GM20431 (cell line): ENCODE data around the gene PRDM16.

Experiments
- in situ Hi-C: fragments of 300-500 bp; cut with MseI, MboI; formaldehyde crosslinking; loops from one replicate; pipeline ENCODE4 v1.15.0; 2020; ENCODE audit warnings: low sequenced_read_pairs; ENCODE audit not compliant: unreplicated experiment

The PRDM16 gene

DNA sequence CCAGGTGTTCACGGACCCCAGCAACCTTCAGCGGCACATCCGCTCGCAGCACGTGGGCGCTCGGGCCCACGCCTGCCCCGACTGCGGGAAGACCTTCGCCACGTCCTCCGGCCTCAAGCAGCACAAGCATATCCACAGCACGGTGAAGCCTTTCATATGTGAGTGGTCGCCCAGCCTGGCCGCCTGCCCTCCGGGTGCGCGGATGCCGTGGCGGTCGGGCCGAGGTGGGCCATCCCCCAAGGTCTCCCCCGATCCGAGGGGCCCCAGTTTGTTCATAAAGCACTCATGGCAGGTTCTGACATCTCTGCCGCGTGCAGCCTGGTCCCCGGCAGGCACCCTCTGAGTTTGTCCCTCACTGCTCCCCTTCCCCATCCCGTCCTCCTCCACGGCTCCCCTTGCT lies 336.5 kb downstream of the PRDM16 start:
- in situ Hi-C loops: no loop called here

DNA sequence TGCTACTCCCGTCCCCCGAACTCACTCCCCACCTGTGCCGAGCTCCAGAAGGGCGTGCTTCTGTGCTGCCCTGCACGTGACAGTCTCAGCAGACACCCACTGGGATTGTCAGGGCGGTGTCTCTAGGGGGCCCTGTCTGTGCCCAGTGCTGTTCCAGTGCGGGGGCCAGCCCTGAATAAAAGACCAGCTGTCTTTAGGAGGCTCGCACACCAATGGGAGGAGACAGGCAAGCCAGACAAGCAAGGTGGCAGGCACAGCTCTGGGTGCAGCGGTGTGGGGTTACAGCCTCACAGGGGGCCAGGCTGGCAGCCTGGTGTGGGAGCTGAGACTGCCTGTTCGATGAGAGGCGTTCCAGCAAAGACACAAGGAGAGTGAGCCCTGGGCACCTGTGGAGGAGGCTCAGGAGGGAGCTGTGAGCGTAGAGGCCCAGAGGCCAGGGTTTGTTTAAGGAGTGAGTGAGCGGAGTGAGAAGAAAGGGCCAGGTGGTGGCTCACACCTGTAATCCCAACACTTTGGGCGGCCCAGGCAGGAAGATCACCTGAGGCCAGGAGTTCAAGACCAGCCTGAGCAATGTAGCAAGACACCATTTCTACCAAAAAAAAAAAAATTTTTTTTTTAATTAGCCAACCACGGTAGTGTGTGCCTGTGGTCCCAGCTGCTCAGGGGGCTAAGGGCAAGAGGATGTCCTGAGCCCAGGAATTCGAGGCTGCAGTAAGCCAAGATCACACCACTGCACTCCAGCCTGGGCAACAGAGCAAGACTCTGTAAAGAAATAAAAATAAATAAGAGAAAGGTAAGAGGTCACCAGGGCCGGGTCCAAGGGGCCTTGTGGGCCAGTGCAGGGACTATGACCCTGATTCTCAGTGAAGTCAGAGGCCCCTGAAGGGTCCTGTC lies 337.2 kb downstream of the PRDM16 start:
- in situ Hi-C loops: no loop called here

DNA sequence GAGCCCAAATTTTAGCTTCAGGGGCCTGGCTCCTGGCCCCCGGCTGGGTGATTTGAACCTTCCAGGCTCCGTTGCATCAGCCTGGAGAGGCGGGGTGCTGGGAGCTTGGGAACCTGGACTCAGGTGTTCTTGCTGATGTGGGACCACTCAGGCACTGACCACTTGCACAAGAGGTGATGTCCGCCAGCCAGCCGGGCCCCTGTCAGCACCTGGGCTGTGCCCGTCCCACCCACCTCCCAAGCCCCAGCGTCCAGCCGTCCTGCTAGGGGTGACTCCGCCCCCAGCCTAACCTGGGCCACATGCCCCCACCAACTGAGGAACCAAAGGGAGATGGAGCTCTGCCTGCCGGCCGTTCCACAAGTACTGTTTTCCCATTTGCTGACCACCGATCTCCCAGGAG lies 338.0 kb downstream of the PRDM16 start:
- in situ Hi-C loops: no loop called here

DNA sequence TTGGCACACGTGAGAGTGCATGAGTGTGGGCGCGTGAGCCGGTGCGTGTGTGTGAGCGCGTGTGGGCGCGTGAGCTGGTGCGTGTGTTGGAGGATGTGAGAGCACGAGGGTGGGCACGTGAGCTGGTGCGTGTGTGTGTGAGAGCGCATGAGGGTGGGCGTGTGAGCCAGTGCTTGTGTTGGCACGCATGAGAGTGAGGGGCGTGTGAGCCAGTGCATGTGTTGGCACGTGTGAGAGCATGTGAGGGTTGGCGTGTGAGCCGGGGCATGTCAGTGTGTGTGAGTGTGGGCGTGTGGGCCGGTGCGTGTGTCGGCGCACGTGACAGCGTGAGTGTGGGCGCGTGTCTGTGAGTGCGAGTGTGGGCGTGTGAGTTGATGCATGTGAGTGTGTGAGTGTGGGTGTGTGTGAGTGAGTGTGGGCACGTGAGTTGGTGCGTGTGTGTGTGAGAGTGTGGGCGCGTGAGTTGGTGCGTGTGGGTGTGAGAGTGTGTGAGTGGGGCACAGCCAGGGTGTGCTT lies 339.8 kb downstream of the PRDM16 start:
- in situ Hi-C loops: no loop called here

DNA sequence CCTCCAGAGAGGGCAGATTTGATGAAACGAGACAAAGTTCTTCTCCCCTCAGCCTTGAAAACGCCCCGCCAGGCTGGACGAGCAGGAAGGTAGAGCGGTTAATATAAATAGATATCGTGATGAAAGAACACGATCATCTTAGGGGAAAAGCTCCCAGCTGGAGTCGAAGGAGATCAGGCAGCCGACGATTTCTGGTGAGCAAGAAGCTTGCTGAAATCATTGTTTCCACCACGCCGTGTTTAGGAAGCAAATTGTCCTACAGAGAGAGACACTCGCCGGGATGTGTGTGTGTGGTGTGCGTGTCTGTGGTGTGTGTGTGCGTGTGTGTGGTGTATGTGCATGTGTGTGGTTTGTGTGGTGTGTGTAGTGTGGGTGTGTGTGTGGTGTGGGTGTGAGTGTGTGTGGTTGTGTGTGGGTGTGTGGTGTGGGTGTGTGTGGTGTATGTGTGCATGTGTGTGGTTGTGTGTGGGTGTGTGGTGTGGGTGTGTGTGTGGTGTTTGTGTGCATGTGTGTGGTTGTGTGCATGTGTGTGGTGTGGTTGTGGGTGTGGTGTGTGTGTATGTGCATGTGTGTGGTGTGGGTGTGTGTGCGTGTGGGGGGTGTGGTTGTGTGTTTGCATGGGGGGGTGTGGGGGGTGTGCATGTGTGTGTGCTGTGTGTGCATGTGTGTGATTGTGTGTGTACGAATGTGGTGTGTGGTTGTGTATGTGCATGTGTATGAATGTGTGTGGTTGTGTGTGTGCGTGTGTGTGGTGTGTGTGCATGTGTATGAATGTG lies 340.6 kb downstream of the PRDM16 start:
- in situ Hi-C loops: no loop called here

DNA sequence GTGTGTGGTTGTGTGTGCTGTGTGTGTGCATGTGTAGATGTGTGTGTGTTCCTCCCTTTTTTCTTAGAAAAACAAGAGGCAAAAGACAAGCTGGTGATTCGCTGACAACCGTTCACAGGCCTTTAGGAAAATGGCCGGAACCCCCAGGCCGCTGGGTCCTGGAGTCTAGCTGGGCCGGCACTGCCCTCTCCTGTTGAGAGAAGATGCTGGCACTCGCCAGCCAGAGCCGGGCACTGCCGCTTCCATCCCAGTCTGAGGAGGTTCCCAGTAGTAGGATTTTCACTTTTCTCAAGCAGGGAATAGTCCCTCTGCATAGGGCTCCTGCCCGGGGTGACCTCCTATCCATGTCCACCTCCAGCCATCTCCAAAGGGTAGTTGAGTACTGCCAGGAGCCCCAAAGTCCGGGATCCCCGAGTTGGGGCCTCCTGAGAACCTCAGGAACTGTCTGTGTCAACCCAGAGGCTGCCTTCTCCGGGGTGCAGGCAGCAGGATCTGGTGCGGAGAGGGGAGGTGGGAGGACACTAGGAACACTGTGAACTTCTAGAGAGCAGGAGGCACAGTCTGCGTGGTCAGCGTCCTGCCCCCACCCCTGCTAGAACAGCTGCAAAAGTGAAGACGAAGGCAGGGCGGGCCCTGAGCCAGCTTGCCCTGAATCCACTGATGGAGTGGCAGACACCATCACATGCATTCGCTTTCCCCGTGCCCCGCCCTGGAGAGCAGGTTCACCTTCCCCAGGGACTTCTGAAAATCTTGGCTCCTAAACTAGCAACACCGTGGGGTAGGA lies 341.3 kb downstream of the PRDM16 start:
- in situ Hi-C loops: no loop called here

DNA sequence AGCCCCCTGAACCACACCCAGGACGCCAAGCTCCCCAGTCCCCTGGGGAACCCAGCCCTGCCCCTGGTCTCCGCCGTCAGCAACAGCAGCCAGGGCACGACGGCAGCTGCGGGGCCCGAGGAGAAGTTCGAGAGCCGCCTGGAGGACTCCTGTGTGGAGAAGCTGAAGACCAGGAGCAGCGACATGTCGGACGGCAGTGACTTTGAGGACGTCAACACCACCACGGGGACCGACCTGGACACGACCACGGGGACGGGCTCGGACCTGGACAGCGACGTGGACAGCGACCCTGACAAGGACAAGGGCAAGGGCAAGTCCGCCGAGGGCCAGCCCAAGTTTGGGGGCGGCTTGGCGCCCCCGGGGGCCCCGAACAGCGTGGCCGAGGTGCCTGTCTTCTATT lies 342.8 kb downstream of the PRDM16 start:
- in situ Hi-C loops: no loop called here

DNA sequence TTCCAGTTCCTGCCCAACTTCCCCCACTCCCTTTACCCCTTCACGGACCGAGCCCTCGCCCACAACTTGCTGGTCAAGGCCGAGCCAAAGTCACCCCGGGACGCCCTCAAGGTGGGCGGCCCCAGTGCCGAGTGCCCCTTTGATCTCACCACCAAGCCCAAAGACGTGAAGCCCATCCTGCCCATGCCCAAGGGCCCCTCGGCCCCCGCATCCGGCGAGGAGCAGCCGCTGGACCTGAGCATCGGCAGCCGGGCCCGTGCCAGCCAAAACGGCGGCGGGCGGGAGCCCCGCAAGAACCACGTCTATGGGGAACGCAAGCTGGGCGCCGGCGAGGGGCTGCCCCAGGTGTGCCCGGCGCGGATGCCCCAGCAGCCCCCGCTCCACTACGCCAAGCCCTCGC lies 343.4 kb downstream of the PRDM16 start:
- in situ Hi-C loops: no loop called here

DNA sequence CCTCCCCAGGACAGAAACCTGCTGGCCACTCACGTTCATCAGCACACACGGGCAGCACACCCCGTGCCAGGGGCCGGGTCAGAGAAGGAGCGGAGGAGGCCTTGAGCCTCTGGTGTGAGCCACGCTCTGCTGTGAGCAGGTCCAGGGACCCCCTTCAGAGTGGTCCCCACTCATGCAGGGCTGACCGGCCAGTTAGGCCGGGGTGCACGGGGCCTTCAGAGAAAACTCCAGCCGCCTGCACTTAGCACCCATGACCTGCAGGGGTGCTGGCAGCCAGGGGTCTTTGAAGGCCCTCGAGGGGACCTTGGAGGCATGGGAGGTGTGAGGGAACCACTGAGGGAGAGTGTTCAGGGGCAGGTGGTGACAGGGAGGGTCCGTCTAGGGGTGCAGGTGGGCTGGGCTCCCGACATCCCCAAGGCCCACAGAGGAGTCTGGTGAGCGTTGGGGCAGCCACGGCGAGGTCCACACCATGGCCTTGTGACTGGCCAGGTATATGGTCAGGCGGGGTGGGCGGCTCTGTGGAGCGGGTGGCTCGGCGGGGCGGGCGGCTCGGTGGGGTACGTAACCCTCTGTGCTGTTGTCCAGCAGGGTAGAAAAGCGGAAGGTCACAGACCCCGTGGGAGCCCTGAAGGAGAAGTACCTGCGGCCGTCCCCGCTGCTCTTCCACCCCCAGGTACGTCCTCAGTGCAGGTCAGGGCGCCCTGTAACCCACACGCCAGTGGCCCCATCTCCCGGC lies 345.1 kb downstream of the PRDM16 start:
- in situ Hi-C loops: no loop called here

DNA sequence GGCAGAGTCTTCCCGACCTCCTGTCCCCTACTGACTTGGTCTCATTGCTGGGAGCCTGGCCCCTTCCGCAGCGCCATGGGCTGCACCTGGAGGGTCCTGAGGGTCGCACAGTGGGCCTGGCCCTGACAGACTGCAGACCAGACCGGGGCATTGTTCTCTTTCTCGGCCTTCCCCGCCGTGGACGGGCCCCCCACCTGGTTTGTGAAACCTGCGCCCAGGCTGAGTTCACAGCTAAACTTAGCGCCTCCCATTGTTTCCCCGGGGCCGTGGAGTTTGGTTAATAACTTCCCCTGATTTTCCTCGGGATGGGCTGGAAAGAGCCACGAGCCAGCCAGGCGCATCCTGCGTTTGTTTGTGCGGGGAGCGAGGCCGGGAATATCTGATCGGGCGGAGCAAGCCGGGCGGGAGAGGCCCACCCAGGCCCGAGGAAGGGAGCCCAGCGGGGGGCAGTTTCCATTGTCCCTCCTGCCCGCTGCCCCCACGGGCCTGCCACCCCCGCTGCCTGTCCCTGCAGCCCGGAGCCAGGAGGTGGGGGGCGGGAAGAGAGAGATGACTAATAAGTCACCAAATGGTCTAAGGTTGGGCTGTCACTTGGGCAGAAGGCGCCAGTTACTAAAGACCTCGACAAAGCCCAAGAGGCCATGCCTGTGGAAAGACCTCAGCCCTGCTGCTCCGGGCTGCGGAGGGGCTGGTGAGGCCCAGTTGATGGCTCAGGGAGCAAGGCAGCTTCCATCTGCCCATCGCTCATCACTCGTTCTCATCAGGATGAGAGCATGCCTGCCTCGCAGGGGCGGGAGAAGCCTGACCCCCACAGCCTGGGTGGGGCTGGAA lies 346.5 kb downstream of the PRDM16 start:
- in situ Hi-C loops: no loop called here

DNA sequence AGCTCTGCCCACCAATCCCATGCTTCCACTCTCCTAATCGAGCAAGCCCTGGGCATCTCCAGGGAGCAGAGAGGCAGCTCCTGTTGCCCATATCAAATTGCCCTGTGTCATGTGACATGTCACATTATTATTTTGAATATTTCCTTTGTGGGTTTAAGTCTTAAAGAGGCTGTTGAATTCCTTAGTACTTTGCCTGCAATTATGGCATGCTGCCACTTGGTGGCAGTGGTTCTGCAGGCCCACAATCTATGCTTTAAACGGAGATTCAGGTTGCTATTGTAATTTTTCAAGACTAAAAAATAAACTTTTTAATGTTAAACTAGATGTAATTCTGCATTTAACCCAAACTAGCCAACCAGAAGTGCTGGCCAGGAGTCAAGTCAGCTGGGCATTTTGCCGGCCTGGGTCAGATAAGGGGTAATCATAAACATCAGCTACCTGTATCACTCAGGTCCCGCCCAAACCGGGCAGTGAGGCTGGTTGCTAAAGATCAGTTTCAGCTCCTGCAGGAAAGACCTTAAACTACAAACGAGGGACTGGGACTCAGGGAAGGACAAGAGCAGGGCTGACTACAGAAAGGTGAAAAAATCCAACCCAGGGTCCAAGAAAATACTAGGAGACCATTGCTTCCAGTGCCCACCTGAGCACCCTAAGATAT lies 348.2 kb downstream of the PRDM16 start:
- in situ Hi-C loops: no loop called here

DNA sequence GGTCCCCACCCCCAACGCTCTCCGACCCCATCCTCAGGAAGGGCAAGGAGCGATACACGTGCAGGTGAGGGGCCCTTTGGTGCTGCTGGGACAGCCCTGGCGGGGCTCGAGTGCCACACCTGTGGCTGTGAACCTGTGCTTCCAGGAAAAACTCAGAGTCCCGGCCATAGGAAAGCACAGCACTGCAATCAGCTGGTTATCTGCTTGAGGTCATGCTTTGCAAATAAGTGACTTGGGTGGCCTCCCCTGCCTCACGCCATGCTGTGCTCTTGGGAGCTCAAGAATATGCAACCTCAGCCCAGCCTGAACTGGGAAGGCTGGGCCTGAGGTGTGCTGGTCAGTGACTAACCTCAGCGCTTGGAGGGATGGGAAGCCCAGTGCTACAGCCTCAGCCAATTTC lies 348.9 kb downstream of the PRDM16 start:
- in situ Hi-C loops: no loop called here

DNA sequence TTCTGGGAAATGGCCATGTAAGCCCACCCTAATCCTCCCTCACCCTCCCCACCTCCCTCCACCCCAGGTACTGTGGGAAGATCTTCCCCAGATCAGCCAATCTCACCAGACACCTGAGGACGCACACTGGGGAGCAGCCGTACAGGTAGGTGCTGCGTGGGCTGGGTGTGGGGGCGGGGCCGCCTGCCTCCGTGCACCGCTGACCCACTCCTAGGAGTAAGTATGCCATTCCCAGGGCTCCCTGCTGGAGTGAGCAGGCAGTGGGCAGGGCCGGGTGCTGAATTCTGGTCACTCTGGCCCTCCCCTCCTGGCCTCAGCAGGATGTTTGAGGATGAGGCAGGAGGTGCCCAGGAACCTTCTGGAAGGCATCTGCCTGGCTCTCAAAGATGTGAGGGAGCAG lies 349.6 kb downstream of the PRDM16 start:
- in situ Hi-C loops: no loop called here

DNA sequence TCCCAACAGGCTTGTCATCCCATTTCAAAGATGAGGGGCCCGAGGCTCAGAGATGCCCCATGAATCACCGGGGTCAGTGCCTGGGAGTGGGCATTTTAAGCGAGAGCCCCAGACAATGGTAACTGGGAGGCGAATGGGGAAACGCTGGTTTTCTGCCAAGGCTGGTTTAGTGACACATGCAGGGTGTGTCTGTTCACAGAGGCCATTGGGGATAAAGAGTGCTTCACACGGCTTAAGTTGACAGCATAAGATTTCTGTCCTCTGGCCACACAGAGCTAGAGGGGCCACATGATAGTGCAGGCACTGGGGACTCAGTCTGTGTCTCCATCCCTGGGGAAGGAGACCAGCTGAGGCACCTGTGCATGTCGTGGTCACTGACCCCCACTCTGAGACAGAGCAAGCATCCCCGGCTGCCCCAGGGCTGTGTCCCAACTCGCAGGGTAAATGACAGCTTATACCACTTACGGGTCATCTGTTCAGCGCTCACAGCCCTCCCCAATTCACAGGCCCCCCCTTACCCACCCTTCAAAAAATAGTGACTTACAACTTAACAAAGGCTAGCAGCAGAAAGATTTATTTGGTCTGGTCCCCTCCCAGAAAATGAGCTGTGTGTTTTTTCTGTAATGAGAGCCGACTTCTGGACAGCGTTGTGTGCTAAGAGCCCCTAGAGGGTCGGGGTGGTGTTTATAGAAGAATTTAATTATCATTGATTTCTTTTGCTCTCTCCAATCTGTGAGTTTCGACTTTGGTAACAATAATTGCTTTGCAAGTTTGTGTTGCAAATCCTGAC lies 350.6 kb downstream of the PRDM16 start:
- in situ Hi-C loops: no loop called here

DNA sequence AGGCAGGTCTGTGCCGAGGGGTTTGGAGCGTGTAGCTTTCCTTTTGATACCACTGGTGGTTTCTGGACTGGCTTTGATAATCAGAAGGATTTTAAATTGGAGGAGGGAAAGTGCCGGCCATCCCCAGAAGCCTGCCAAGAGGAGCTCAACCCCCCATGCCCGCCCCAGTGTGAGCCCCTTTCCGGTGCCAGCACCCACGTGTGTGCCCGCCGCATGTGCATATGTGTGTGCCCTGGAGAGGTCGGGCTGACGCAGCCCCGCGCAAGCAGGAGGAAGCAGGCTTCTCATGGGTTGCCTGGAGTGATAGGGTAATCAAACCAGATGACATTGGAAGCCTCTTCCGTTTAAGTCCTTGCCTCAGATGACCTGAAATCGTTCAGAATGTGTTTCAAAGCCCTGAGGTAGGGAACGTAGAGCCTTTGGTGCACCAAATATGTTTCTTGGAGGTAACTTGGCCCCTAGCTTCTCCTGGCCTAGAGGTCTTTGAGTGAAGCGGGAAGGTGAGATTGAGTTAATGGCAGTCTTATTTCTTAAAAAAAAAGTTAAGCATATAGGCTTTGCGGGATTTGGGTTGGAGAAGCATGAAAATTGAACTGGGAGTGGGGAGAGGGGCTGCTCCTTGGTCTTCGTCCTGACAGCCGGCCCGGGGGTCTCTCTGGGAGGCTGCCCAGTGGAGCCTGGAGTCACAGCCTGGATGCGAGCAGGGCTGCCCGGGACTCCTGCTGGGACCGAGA lies 351.4 kb downstream of the PRDM16 start:
- in situ Hi-C loops: no loop called here

DNA sequence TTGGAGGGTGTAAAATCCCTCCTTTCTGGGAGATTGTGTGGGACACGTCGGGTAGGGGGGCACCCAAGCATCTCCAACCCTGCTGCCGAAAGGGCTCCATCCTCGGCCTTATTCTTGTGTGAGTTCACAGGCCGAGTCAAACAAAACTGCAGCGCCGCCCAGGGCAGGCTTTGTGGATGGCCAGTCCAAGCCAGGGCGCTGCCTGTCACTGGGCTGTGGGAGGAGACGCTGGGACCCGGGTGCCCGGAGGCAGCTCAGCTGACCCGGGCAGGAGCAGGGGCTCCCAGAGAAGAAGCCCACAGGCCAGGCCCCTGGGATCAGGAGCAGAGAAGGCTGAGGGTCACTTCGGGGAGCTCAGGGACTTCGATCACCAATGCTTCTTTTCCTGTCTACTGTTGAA lies 353.6 kb downstream of the PRDM16 start:
- in situ Hi-C loops: no loop called here

DNA sequence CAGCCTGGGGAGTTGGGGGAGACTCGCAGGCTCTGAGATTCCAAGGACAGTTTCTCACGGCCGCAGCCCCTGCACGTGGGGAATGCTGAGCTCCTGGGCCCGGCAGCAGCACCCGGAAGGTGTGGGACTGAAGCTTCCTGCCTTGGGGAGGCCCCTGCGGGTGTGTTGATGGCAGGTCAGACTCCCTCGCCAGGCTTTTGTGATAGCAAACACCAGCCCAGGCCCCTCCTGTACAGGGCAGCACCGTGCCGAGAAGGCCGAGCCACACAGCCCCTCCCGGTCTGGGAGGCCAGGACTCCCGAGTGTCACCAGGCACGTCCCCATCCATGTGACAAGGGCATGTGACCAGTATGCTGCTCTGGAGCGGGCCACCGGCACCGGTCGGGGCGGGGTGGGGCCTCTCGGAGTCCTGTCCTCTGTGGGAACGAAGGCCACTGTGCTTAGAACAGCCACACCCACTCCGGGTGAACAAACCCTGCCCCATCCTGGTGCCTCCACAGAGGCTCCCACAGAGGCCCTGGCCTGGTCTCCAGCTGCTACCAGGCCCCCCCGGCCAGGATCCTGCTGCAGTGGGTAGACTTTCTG lies 354.3 kb downstream of the PRDM16 start:
- in situ Hi-C loops: no loop called here
